CD4-positive, CD25-positive, alpha-beta regulatory T cell (primary cell): ENCODE data around the gene MDN1. TPM values are rescaled to one million over a fixed set of nuclear protein-coding genes. Genes with fewer than 3 reads are reported as not detected.
"Not testable (repeated sequence)": the region's sequence is repeated elsewhere in the genome, so short reads cannot be mapped to it uniquely, and the experiment has no call there.

ENCODE experiments used
- ATAC-seq, 2 donors: fragments of 150-1000 bp; cut with Tn5 transposase; one replicate each; pipeline ENCODE4 v1.10.0; 2021; ENCODE audit warnings: low read depth in 2 of 2, moderate number of reproducible peaks in 2 of 2, moderate library complexity in 1 of 2
- DNase-seq, 3 donors: peaks; one replicate each; pipeline versions ENCODE4 v3.0.0 to v3.0.0-alpha.2; 2012 to 2022; ENCODE audit warnings: mixed read lengths in 1 of 3
- H3K27ac ChIP-seq: one replicate; pipeline ENCODE4 v1.7.0; 2013; ENCODE audit warnings: mild to moderate bottlenecking, low read length; ENCODE audit not compliant: insufficient read depth, poor library complexity, severe bottlenecking
- H3K27me3 ChIP-seq: one replicate; pipeline ENCODE4 v1.7.0; 2013; ENCODE audit warnings: low read length; ENCODE audit not compliant: control insufficient read depth, insufficient read depth
- H3K36me3 ChIP-seq: one replicate; pipeline ENCODE4 v1.7.0; 2013; ENCODE audit warnings: mild to moderate bottlenecking, low read length, moderate library complexity; ENCODE audit not compliant: control insufficient read depth, insufficient read depth
- H3K4me1 ChIP-seq: 2 replicates; pipeline ENCODE4 v1.7.0; 2013; ENCODE audit warnings: mild to moderate bottlenecking, low read length; ENCODE audit not compliant: insufficient read depth, control insufficient read depth, poor library complexity, severe bottlenecking
- H3K4me3 ChIP-seq: one replicate; pipeline ENCODE4 v1.7.0; 2013; ENCODE audit warnings: low read depth, mild to moderate bottlenecking, low read length, moderate library complexity
- H3K9me3 ChIP-seq, 2 experiments: 1 replicate in 1 of 2; 2 replicates in 1 of 2; pipeline ENCODE4 v1.7.0; 2013; ENCODE audit warnings: low read length in 2 of 2, mild to moderate bottlenecking in 1 of 2, moderate library complexity in 1 of 2; ENCODE audit not compliant: control insufficient read depth in 2 of 2
- H3K27ac Mint-ChIP-seq, 3 donors: one replicate each; pipeline ENCODE4 v1.8.0; 2020 to 2022; ENCODE audit warnings: mild to moderate bottlenecking in 3 of 3, mixed read lengths in 3 of 3, moderate library complexity in 2 of 3
- H3K27me3 Mint-ChIP-seq: one replicate; pipeline ENCODE4 v1.8.0; 2022; ENCODE audit warnings: mild to moderate bottlenecking, mixed read lengths
- H3K36me3 Mint-ChIP-seq: one replicate; pipeline ENCODE4 v1.8.0; 2020; ENCODE audit warnings: mixed read lengths
- H3K4me1 Mint-ChIP-seq, 4 donors: one replicate each; pipeline ENCODE4 v1.8.0; 2020 to 2022; ENCODE audit warnings: mixed read lengths in 4 of 4, mild to moderate bottlenecking in 1 of 4
- H3K4me3 Mint-ChIP-seq, 4 donors: one replicate each; pipeline ENCODE4 v1.8.0; 2020 to 2022; ENCODE audit warnings: mild to moderate bottlenecking in 4 of 4, mixed read lengths in 4 of 4, moderate library complexity in 3 of 4
- H3K9me3 Mint-ChIP-seq, 7 donors: one replicate each; pipeline ENCODE4 v1.8.0; 2020 to 2022; ENCODE audit warnings: mixed read lengths in 7 of 7, mild to moderate bottlenecking in 3 of 7, moderate library complexity in 2 of 7
- polyA plus RNA-seq, 4 donors: library from polyadenylated mRNA; unstranded; fragments of 300-500 nt; fragmentation: Illumina TruSeq; gene quantifications; one replicate each; pipeline ENCODE4 v1.2.3, GENCODE V29; 2021
- total RNA-seq: library from RNA; stranded (reverse); gene quantifications from one replicate; pipeline ENCODE4 v1.2.3, GENCODE V29; 2022

The MDN1 gene
- total and polyA plus RNA-seq, 5 donors from 2014 or later, result 5.7 to 49.2 (median 6.9) TPM

GRCh38 chr6:89731262-89731661 is 88.3 kb downstream of the MDN1 start:
- peak overlapping the region in 1 of 4 donors; percentile 16 for H3K4me3 Mint-ChIP-seq
- not testable (repeated sequence) for H3K9me3 ChIP-seq, H3K27ac ChIP-seq, H3K4me3 ChIP-seq, H3K4me1 ChIP-seq, H3K27me3 ChIP-seq, H3K27ac Mint-ChIP-seq, H3K4me1 Mint-ChIP-seq, H3K27me3 Mint-ChIP-seq, H3K9me3 Mint-ChIP-seq, DNase-seq, ATAC-seq
- H3K36me3 Mint-ChIP-seq, result peaks cover 60% of the 10 kb centered on the region
- peaks cover 66% of the 10 kb centered on the region for H3K36me3 ChIP-seq

- Mint-ChIP-seq H3K36me3 (peaks cover 61% of the 10 kb centered on the region), H3K4me3 (no peak overlapping the region), H3K27ac (peak overlapping the region in 1 of 3 donors; percentile 68), H3K27me3 (no peaks in the 10 kb centered on the region), H3K4me1 (peaks cover 0 to 2% (median 0%) of the 10 kb centered on the region in 4 donors), H3K9me3 (peaks cover 0 to 5% (median 1%) of the 10 kb centered on the region in 7 donors)
- DNase-seq (no peak), ATAC-seq (no peak)
- Histone ChIP-seq H3K4me3 (no peak overlapping the region), H3K27me3 (no peaks in the 10 kb centered on the region), H3K27ac (no peak overlapping the region), H3K9me3 (no peaks in the 10 kb centered on the region), H3K4me1 (no peaks in the 10 kb centered on the region), H3K36me3 (peaks cover 78% of the 10 kb centered on the region)
Measured at GRCh38 chr6:89729818-89730217, 89.8 kb downstream of the MDN1 start.

GRCh38 chr6:89727501-89727900 is 92.1 kb downstream of the MDN1 start:
- no peaks in the 10 kb centered on the region for H3K27me3 Mint-ChIP-seq
- DNase-seq, result no peak
- no peak overlapping the region for H3K4me3 Mint-ChIP-seq
- ATAC-seq, result no peak
- peaks cover 62% of the 10 kb centered on the region for H3K36me3 Mint-ChIP-seq
- Histone ChIP-seq H3K9me3 (no peaks in the 10 kb centered on the region), H3K36me3 (peaks cover 82% of the 10 kb centered on the region), H3K27ac (no peak overlapping the region), H3K4me1 (no peaks in the 10 kb centered on the region), H3K27me3 (no peaks in the 10 kb centered on the region), H3K4me3 (no peak overlapping the region)
- peaks cover 0 to 5% (median 1%) of the 10 kb centered on the region in 7 donors for H3K9me3 Mint-ChIP-seq
- peaks cover 0 to 2% (median 0%) of the 10 kb centered on the region in 4 donors for H3K4me1 Mint-ChIP-seq
- H3K27ac Mint-ChIP-seq, result no peak overlapping the region

- peak overlapping the region in 1 of 3 donors; percentile 3 for H3K27ac Mint-ChIP-seq
- Histone ChIP-seq H3K4me3 (no peak overlapping the region), H3K9me3 (no peaks in the 10 kb centered on the region), H3K27me3 (no peaks in the 10 kb centered on the region), H3K4me1 (no peaks in the 10 kb centered on the region), H3K36me3 (peaks cover 82% of the 10 kb centered on the region), H3K27ac (no peak overlapping the region)
- no peaks in the 10 kb centered on the region for H3K27me3 Mint-ChIP-seq
- H3K36me3 Mint-ChIP-seq, result peaks cover 52% of the 10 kb centered on the region
- DNase-seq (no peak), ATAC-seq (no peak)
- no peaks in the 10 kb centered on the region for H3K9me3 Mint-ChIP-seq
- H3K4me3 Mint-ChIP-seq, result no peak overlapping the region
- H3K4me1 Mint-ChIP-seq, result peaks cover 0 to 5% (median under 1%) of the 10 kb centered on the region in 4 donors
Measured at GRCh38 chr6:89724981-89725380, 94.6 kb downstream of the MDN1 start.

- Mint-ChIP-seq H3K9me3 (no peaks in the 10 kb centered on the region), H3K27ac (no peak overlapping the region), H3K27me3 (no peaks in the 10 kb centered on the region), H3K4me3 (no peak overlapping the region), H3K4me1 (peaks cover 0 to 5% (median under 1%) of the 10 kb centered on the region in 4 donors), H3K36me3 (peaks cover 56% of the 10 kb centered on the region)
- ATAC-seq, result no peak
- Histone ChIP-seq H3K27me3 (no peaks in the 10 kb centered on the region), H3K36me3 (peaks cover 78% of the 10 kb centered on the region), H3K9me3 (no peaks in the 10 kb centered on the region), H3K4me1 (no peaks in the 10 kb centered on the region), H3K27ac (no peak overlapping the region), H3K4me3 (no peak overlapping the region)
- no peak for DNase-seq
Measured at GRCh38 chr6:89723046-89723445, 96.5 kb downstream of the MDN1 start.

- no peaks in the 10 kb centered on the region for H3K27me3 ChIP-seq
- Mint-ChIP-seq H3K36me3 (peaks cover 54% of the 10 kb centered on the region), H3K9me3 (peaks cover 0 to 2% (median 0%) of the 10 kb centered on the region in 7 donors), H3K27ac (no peak overlapping the region), H3K4me3 (no peak overlapping the region), H3K27me3 (no peaks in the 10 kb centered on the region), H3K4me1 (peaks cover 0 to 9% (median 0%) of the 10 kb centered on the region in 4 donors)
- no peaks in the 10 kb centered on the region for H3K4me1 ChIP-seq
- H3K36me3 ChIP-seq, result peaks cover 82% of the 10 kb centered on the region
- DNase-seq (no peak), ATAC-seq (no peak)
- H3K4me3 ChIP-seq, result no peak overlapping the region
- no peak overlapping the region for H3K27ac ChIP-seq
- no peaks in the 10 kb centered on the region for H3K9me3 ChIP-seq
Measured at GRCh38 chr6:89716532-89716931, 103.1 kb downstream of the MDN1 start.

- no peaks in the 10 kb centered on the region for H3K4me1 ChIP-seq
- DNase-seq (no peak), ATAC-seq (no peak)
- no peaks in the 10 kb centered on the region for H3K9me3 ChIP-seq
- Mint-ChIP-seq H3K36me3 (peaks cover 58% of the 10 kb centered on the region), H3K4me1 (peaks cover 0 to 5% (median 0%) of the 10 kb centered on the region in 4 donors), H3K27ac (peak overlapping the region in 1 of 3 donors; percentile 10), H3K9me3 (peaks cover 0 to 2% (median 0%) of the 10 kb centered on the region in 7 donors), H3K4me3 (no peak overlapping the region), H3K27me3 (no peaks in the 10 kb centered on the region)
- no peak overlapping the region for H3K27ac ChIP-seq
- no peaks in the 10 kb centered on the region for H3K27me3 ChIP-seq
- H3K36me3 ChIP-seq, result peaks cover 87% of the 10 kb centered on the region
- H3K4me3 ChIP-seq, result no peak overlapping the region
Measured at GRCh38 chr6:89711801-89712200, 107.8 kb downstream of the MDN1 start.

GRCh38 chr6:89708316-89708715 is 111.3 kb downstream of the MDN1 start:
- Mint-ChIP-seq H3K9me3 (no peaks in the 10 kb centered on the region), H3K27ac (peak overlapping the region in 1 of 3 donors; percentile 73), H3K4me3 (no peak overlapping the region), H3K27me3 (no peaks in the 10 kb centered on the region), H3K4me1 (no peaks in the 10 kb centered on the region), H3K36me3 (peaks cover 55% of the 10 kb centered on the region)
- Histone ChIP-seq H3K36me3 (peaks cover 80% of the 10 kb centered on the region), H3K9me3 (no peaks in the 10 kb centered on the region), H3K4me1 (no peaks in the 10 kb centered on the region), H3K27ac (no peak overlapping the region), H3K27me3 (no peaks in the 10 kb centered on the region), H3K4me3 (no peak overlapping the region)
- no peak for DNase-seq
- no peak for ATAC-seq
